HepG2 (cell line): ENCODE results near the gene KCTD6. TPM values are rescaled to one million over a fixed set of nuclear protein-coding genes. Genes with fewer than 3 reads are reported as not detected.

Source experiments
- CREBL2 ChIP-seq: sonication (generic); formaldehyde crosslinking; IDR thresholded peaks from 2 replicates; pipeline ENCODE4 v1.8.1; 2023; ENCODE audit warnings: missing genetic modification reagents, mild to moderate bottlenecking, borderline replicate concordance
- ELF3 ChIP-seq: IDR thresholded peaks from 2 replicates; pipeline ENCODE4 v1.6.1; 2016; ENCODE audit warnings: missing genetic modification reagents, missing compliant biosample characterization
- FOXM1 ChIP-seq: sonication (generic); formaldehyde crosslinking; IDR thresholded peaks from 2 replicates; pipeline ENCODE4 v1.5.0; 2020; ENCODE audit warnings: missing genetic modification reagents
- GTF2F1 ChIP-seq: fragments of 150-350 bp; IDR thresholded peaks from 2 replicates; pipeline ENCODE4 v1.6.1; 2014; ENCODE audit warnings: low read length
- HHEX ChIP-seq: IDR thresholded peaks from 2 replicates; pipeline ENCODE4 v1.6.1; 2016; ENCODE audit warnings: control low read depth
- IKZF5 ChIP-seq: IDR thresholded peaks from 2 replicates; pipeline ENCODE4 v1.6.1; 2018; ENCODE audit warnings: missing genetic modification reagents, mild to moderate bottlenecking, missing compliant biosample characterization
- KAT7 ChIP-seq: IDR thresholded peaks from 2 replicates; pipeline ENCODE4 v1.6.1; 2018; ENCODE audit warnings: borderline replicate concordance, missing compliant biosample characterization
- LRRFIP1 ChIP-seq: sonication (generic); formaldehyde crosslinking; conservative IDR thresholded peaks from 2 replicates; pipeline ENCODE4 v1.4.0; 2020; ENCODE audit warnings: missing genetic modification reagents
- NONO ChIP-seq, 2 experiments: fragments of 450-650 bp in 1 of 2; sonication (generic) in 1 of 2; formaldehyde crosslinking in 1 of 2; IDR thresholded peaks in 1 of 2; conservative IDR thresholded peaks in 1 of 2; 2 replicates each; pipeline versions ENCODE4 v1.6.1 to v1.8.0; 2017 to 2022; ENCODE audit warnings: mild to moderate bottlenecking in 1 of 2, missing genetic modification reagents in 1 of 2, moderate library complexity in 1 of 2
- PHB2 ChIP-seq: fragments of 450-650 bp; IDR thresholded peaks from 2 replicates; pipeline ENCODE4 v1.6.1; 2018; ENCODE audit not compliant: partially characterized antibody
- RAD51 ChIP-seq: fragments of 450-650 bp; IDR thresholded peaks from 2 replicates; pipeline ENCODE4 v1.6.1; 2016; ENCODE audit warnings: borderline replicate concordance
- TBL1XR1 ChIP-seq: fragments of 150-350 bp; IDR thresholded peaks from 2 replicates; pipeline ENCODE4 v1.6.1; 2014; ENCODE audit warnings: borderline replicate concordance, low read length; ENCODE audit not compliant: partially characterized antibody
- TCF7 ChIP-seq: sonication (generic); IDR thresholded peaks from 2 replicates; pipeline ENCODE4 v1.6.1; 2016; ENCODE audit warnings: antibody characterized with exemption, low read depth
- TFAP4 ChIP-seq: sonication (generic); IDR thresholded peaks from 2 replicates; pipeline ENCODE4 v1.6.1; 2016; ENCODE audit warnings: low read depth, borderline replicate concordance
- TFE3 ChIP-seq: IDR thresholded peaks from 2 replicates; pipeline ENCODE4 v1.6.1; 2016
- U2AF2 ChIP-seq: fragments of 200-400 bp; formaldehyde crosslinking; IDR thresholded peaks from 2 replicates; pipeline ENCODE4 v1.6.1; 2017; ENCODE audit warnings: low read depth, mild to moderate bottlenecking, low read length
- XBP1 ChIP-seq: sonication (generic); formaldehyde crosslinking; IDR thresholded peaks from 2 replicates; pipeline ENCODE4 v1.5.0; 2020; ENCODE audit warnings: missing genetic modification reagents
- ZBTB7B ChIP-seq: sonication (generic); formaldehyde crosslinking; IDR thresholded peaks from 2 replicates; pipeline ENCODE4 v1.4.0; 2020; ENCODE audit warnings: missing genetic modification reagents
- ZFP36 ChIP-seq: fragments of 150-350 bp; IDR thresholded peaks from 2 replicates; pipeline ENCODE4 v1.6.1; 2018; ENCODE audit warnings: borderline replicate concordance, low read length, low read depth; ENCODE audit not compliant: partially characterized antibody
- ZNF234 ChIP-seq: sonication (generic); formaldehyde crosslinking; conservative IDR thresholded peaks from 2 replicates; pipeline ENCODE4 v1.5.1; 2020; ENCODE audit warnings: mild to moderate bottlenecking, missing genetic modification reagents
- ZNF292 ChIP-seq: sonication (generic); formaldehyde crosslinking; IDR thresholded peaks from 2 replicates; pipeline ENCODE4 v1.8.1; 2022; ENCODE audit warnings: mild to moderate bottlenecking, low read depth, missing genetic modification reagents, borderline replicate concordance
- ZNF350 ChIP-seq: sonication (generic); formaldehyde crosslinking; IDR thresholded peaks from 2 replicates; pipeline ENCODE4 v1.4.0; 2020; ENCODE audit warnings: mild to moderate bottlenecking, low read depth, missing genetic modification reagents, borderline replicate concordance
- ZNF430 ChIP-seq: sonication (generic); formaldehyde crosslinking; IDR thresholded peaks from 2 replicates; pipeline ENCODE4 v1.9.0; 2021; ENCODE audit warnings: mild to moderate bottlenecking, missing genetic modification reagents
- ZNF703 ChIP-seq: sonication (generic); formaldehyde crosslinking; IDR thresholded peaks from 2 replicates; pipeline ENCODE4 v1.5.1; 2020; ENCODE audit warnings: missing genetic modification reagents, mild to moderate bottlenecking, moderate library complexity, borderline replicate concordance
- polyA plus RNA-seq, 8 experiments: library from polyadenylated mRNA; depleted of rRNA in 3 of 8; stranded (reverse) in 7 of 8; unstranded in 1 of 8; fragments of >200 nt; fragmentation: Illumina TruSeq in 4 of 8; extraction: Trizol in 4 of 8; gene quantifications; 2 replicates each; pipeline versions ENCODE4 v1.2.1 to v1.2.3, GENCODE V29; 2011 to 2016; ENCODE audit warnings: low read depth in 4 of 8, missing spikeins in 1 of 8, mixed read lengths in 1 of 8; ENCODE audit not compliant: insufficient read depth in 1 of 8
- total RNA-seq, 5 experiments: library from RNA; depleted of rRNA; stranded (reverse); fragments of >200 nt; fragmentation: Illumina TruSeq; extraction: Trizol; gene quantifications; 2 replicates each; pipeline ENCODE4 v1.2.3, GENCODE V29; 2016; ENCODE audit warnings: low read depth in 1 of 5

KCTD6 gene
- total and polyA plus RNA-seq, 2 of the 13 experiments (the other 11 are each of a cell fraction or from before 2014, with no cell fraction given) = 13.4 to 14.2 TPM

- 0 out of 2 replicates have a peak, but pooled peaks have one; percentile 44 for TF ChIP-seq IKZF5 (CRISPR knock-in tag)
- TF ChIP-seq HHEX (CRISPR knock-in tag) = peak; percentile 80; the same call in 1 of the 2 replicates
- TF ChIP-seq ZNF350 (CRISPR knock-in tag) = no peak
- TF ChIP-seq NONO (IDR thresholded peaks at IDR 0.05) = no peak
- TF ChIP-seq NONO (CRISPR knock-in tag; conservative IDR thresholded peaks at IDR 0.05) = no peak
- TF ChIP-seq ZNF430 (CRISPR knock-in tag) = no peak
- no peak for TF ChIP-seq ZNF234 (CRISPR knock-in tag)
- no peak for TF ChIP-seq LRRFIP1 (CRISPR knock-in tag)
- no peak for TF ChIP-seq FOXM1 (CRISPR knock-in tag)
- peak; percentile 99 for TF ChIP-seq TFAP4
- peak; percentile 49; the same call in 1 of the 2 replicates for TF ChIP-seq ZNF292
- TF ChIP-seq TCF7 = peak; percentile 77
- peak; percentile 17 for TF ChIP-seq TBL1XR1
- no peak; the same call in 1 of the 2 replicates for TF ChIP-seq XBP1 (CRISPR knock-in tag)
- no peak for TF ChIP-seq GTF2F1
- peak; percentile 49; the same call in 1 of the 2 replicates for TF ChIP-seq TFE3 (CRISPR knock-in tag)
- TF ChIP-seq RAD51 = no peak
- peak; percentile 77; the same call in 1 of the 2 replicates for TF ChIP-seq ELF3 (CRISPR knock-in tag)
- no peak for TF ChIP-seq CREBL2 (CRISPR knock-in tag)
- TF ChIP-seq ZBTB7B (CRISPR knock-in tag) = no peak
- TF ChIP-seq KAT7 = no peak
- TF ChIP-seq PHB2 = no peak
- no peak for TF ChIP-seq U2AF2
- TF ChIP-seq ZNF703 (CRISPR knock-in tag) = no peak
- TF ChIP-seq ZFP36 = no peak
These were observed 39.7 kb upstream of the KCTD6 start (continued) for GRCh38 chr3:58452176-58452575.
